Measurements from ENCODE around the gene CTIF. TPM values are rescaled to one million over a fixed set of nuclear protein-coding genes. Genes with fewer than 3 reads are reported as not detected.
"Not testable (repeated sequence)": the region's sequence is repeated elsewhere in the genome, so short reads cannot be mapped to it uniquely, and the experiment has no call there.

The CTIF gene
- polyA plus RNA-seq, 1 donor: 18.9 TPM

- no peak for DNase-seq
These were observed 170.0 kb downstream of the CTIF start for GRCh38 chr18:48708807-48709206.

GRCh38 chr18:48709371-48710062, 170.7 kb downstream of the CTIF start:
- no peak for DNase-seq

GRCh38 chr18:48711651-48712486, 173.0 kb downstream of the CTIF start:
- DNase-seq: peak; percentile 50

- DNase-seq: no peak
These were observed 174.5 kb downstream of the CTIF start for GRCh38 chr18:48713309-48713708.

GRCh38 chr18:48714873-48715272, 176.0 kb downstream of the CTIF start:
- DNase-seq: no peak

GRCh38 chr18:48715711-48716361, 177.0 kb downstream of the CTIF start:
- no peak for DNase-seq

GRCh38 chr18:48717227-48717626, 178.4 kb downstream of the CTIF start:
- DNase-seq: not testable (repeated sequence)

GRCh38 chr18:48718251-48718959, 179.6 kb downstream of the CTIF start:
- DNase-seq: no peak

- no peak for DNase-seq
These were observed 180.6 kb downstream of the CTIF start for GRCh38 chr18:48719388-48719787.

- DNase-seq: no peak
These were observed 181.3 kb downstream of the CTIF start for GRCh38 chr18:48719974-48720654.

GRCh38 chr18:48720655-48721025, 181.8 kb downstream of the CTIF start:
- no peak for DNase-seq

- DNase-seq: no peak
These were observed 182.5 kb downstream of the CTIF start for GRCh38 chr18:48721312-48721711.

- no peak for DNase-seq
These were observed 184.2 kb downstream of the CTIF start for GRCh38 chr18:48723016-48723415.

- no peak for DNase-seq
These were observed 185.0 kb downstream of the CTIF start for GRCh38 chr18:48723837-48724236.

GRCh38 chr18:48724442-48724841, 185.6 kb downstream of the CTIF start:
- no peak for DNase-seq

GRCh38 chr18:48724939-48725338, 186.1 kb downstream of the CTIF start:
- DNase-seq: no peak

GRCh38 chr18:48725562-48725961, 186.7 kb downstream of the CTIF start:
- DNase-seq: no peak

GRCh38 chr18:48727681-48728080, 188.8 kb downstream of the CTIF start:
- DNase-seq: no peak

- DNase-seq: no peak
These were observed 189.5 kb downstream of the CTIF start for GRCh38 chr18:48728204-48728833.

- DNase-seq: no peak
These were observed 190.6 kb downstream of the CTIF start for GRCh38 chr18:48729404-48729803.

- DNase-seq: no peak
These were observed 191.2 kb downstream of the CTIF start for GRCh38 chr18:48730010-48730409.

Data from left kidney (tissue), 2 donors.